Parathyroid adenoma (tissue), 2 donors: ENCODE data around the gene PLD6.
A peak's percentile ranks its signal among the peaks of the same experiment; 100 is the strongest.

ENCODE experiments used
- H2AFZ ChIP-seq: fragments of 300-600 bp; sonication (generic); one replicate; pipeline ENCODE4 v1.7.0; 2017; ENCODE audit warnings: antibody characterized with exemption, mild to moderate bottlenecking
- H3K27ac ChIP-seq: fragments of 300-600 bp; sonication (generic); one replicate; pipeline ENCODE4 v1.7.0; 2017
- H3K27me3 ChIP-seq: fragments of 300-600 bp; sonication (generic); one replicate; pipeline ENCODE4 v1.7.0; 2017; ENCODE audit warnings: low read length; ENCODE audit not compliant: control insufficient read depth, insufficient read depth
- H3K36me3 ChIP-seq: fragments of 300-600 bp; sonication (generic); one replicate; pipeline ENCODE4 v1.7.0; 2017; ENCODE audit warnings: low read length; ENCODE audit not compliant: control insufficient read depth, insufficient read depth
- H3K4me1 ChIP-seq: fragments of 300-600 bp; sonication (generic); one replicate; pipeline ENCODE4 v1.7.0; 2017; ENCODE audit warnings: control low read depth
- H3K4me2 ChIP-seq: fragments of 300-600 bp; sonication (generic); one replicate; pipeline ENCODE4 v1.7.0; 2017; ENCODE audit warnings: low read length
- H3K4me3 ChIP-seq: fragments of 300-600 bp; sonication (generic); one replicate; pipeline ENCODE4 v1.7.0; 2017; ENCODE audit warnings: low read depth, low read length
- H3K79me2 ChIP-seq: fragments of 300-600 bp; sonication (generic); one replicate; pipeline ENCODE4 v1.7.0; 2017; ENCODE audit warnings: control low read depth
- H3K9ac ChIP-seq: fragments of 300-600 bp; sonication (generic); one replicate; pipeline ENCODE4 v1.7.0; 2017; ENCODE audit warnings: mild to moderate bottlenecking
- H3K9me3 ChIP-seq: fragments of 300-600 bp; sonication (generic); one replicate; pipeline ENCODE4 v1.7.0; 2017; ENCODE audit warnings: low read length; ENCODE audit not compliant: control insufficient read depth
- CTCF ChIP-seq: fragments of 300-600 bp; sonication (generic); IDR thresholded peaks from one replicate; pipeline ENCODE4 v1.7.0; 2017; ENCODE audit warnings: antibody characterized with exemption, mild to moderate bottlenecking
- donor health status: primary hyperparathyroidism.

Gene PLD6

GRCh38 chr17:17205368-17206123 lies 587 bp downstream of the PLD6 start:
- Histone ChIP-seq H3K9ac (no peak overlapping the region), H3K27ac (peak overlapping the region; percentile 81), H3K79me2 (no peaks in the 10 kb centered on the region), H3K27me3 (no peaks in the 10 kb centered on the region), H3K4me1 (peaks cover 4% of the 10 kb centered on the region), H3K36me3 (no peaks in the 10 kb centered on the region), H3K4me2 (peak overlapping the region; percentile 96), H3K9me3 (no peaks in the 10 kb centered on the region), H3K4me3 (peak overlapping the region; percentile 75), H2AFZ (peak overlapping the region; percentile 91)
- peak; percentile 10 for TF ChIP-seq CTCF

- Histone ChIP-seq H2AFZ (peak overlapping the region; percentile 91), H3K4me1 (peaks cover 4% of the 10 kb centered on the region), H3K4me3 (peak overlapping the region; percentile 75), H3K36me3 (no peaks in the 10 kb centered on the region), H3K27ac (no peak overlapping the region), H3K9me3 (no peaks in the 10 kb centered on the region), H3K9ac (no peak overlapping the region), H3K27me3 (no peaks in the 10 kb centered on the region), H3K4me2 (peak overlapping the region; percentile 96), H3K79me2 (no peaks in the 10 kb centered on the region)
- TF ChIP-seq CTCF, result no peak
Observed at GRCh38 chr17:17204635-17205231, 1.4 kb downstream of the PLD6 start.

- Histone ChIP-seq H3K27ac (no peak overlapping the region), H3K36me3 (no peaks in the 10 kb centered on the region), H3K27me3 (no peaks in the 10 kb centered on the region), H3K4me3 (no peak overlapping the region), H3K9ac (no peak overlapping the region), H3K9me3 (no peaks in the 10 kb centered on the region), H3K4me2 (peak overlapping the region; percentile 96), H3K4me1 (peaks cover 4% of the 10 kb centered on the region), H3K79me2 (no peaks in the 10 kb centered on the region), H2AFZ (no peak overlapping the region)
- TF ChIP-seq CTCF, result no peak
Observed at GRCh38 chr17:17204041-17204591, 2.0 kb downstream of the PLD6 start.

- no peaks in the 10 kb centered on the region for H3K9me3 ChIP-seq
- no peaks in the 10 kb centered on the region for H3K27me3 ChIP-seq
- no peak overlapping the region for H3K9ac ChIP-seq
- no peak overlapping the region for H3K27ac ChIP-seq
- no peak overlapping the region for H3K4me3 ChIP-seq
- H3K4me1 ChIP-seq, result peaks cover 4% of the 10 kb centered on the region
- H3K79me2 ChIP-seq, result no peaks in the 10 kb centered on the region
- H3K36me3 ChIP-seq, result no peaks in the 10 kb centered on the region
- no peak overlapping the region for H2AFZ ChIP-seq
- TF ChIP-seq CTCF, result no peak
- H3K4me2 ChIP-seq, result no peak overlapping the region
Observed at GRCh38 chr17:17203173-17203730, 2.9 kb downstream of the PLD6 start.
